Neural cell (in vitro differentiated cells): ENCODE results near the gene GCNT4. TPM values are rescaled to one million over a fixed set of nuclear protein-coding genes. Genes with fewer than 3 reads are reported as not detected.

ENCODE experiments used
- H2AFZ ChIP-seq: fragments of 200-600, 300-800 bp; sonication (generic), shearing (Covaris generic); 2 replicates; pipeline ENCODE4 v1.6.0; 2014; ENCODE audit warnings: low read depth, mild to moderate bottlenecking, antibody characterized with exemption, low read length, moderate library complexity
- H3F3A ChIP-seq: fragments of 200-600 bp; shearing (Covaris generic); 2 replicates; pipeline ENCODE4 v1.6.1; 2016; ENCODE audit warnings: mild to moderate bottlenecking, moderate library complexity, mixed read lengths, antibody characterized with exemption, low read length; ENCODE audit not compliant: insufficient read depth, poor library complexity, severe bottlenecking
- H3K27ac ChIP-seq: fragments of 200-600, 300-800 bp; sonication (generic), shearing (Covaris generic); 2 replicates; pipeline ENCODE4 v1.5.1; 2014; ENCODE audit warnings: mild to moderate bottlenecking, low read length, moderate library complexity
- H3K27me3 ChIP-seq: fragments of 300-800, 200-600 bp; sonication (generic), shearing (Covaris generic); 2 replicates; pipeline ENCODE4 v1.6.0; 2014; ENCODE audit warnings: mild to moderate bottlenecking, low read depth, low read length, moderate library complexity; ENCODE audit not compliant: insufficient read depth
- H3K36me3 ChIP-seq: fragments of 300-800, 200-600 bp; sonication (generic), shearing (Covaris generic); 2 replicates; pipeline ENCODE4 v1.5.1; 2014; ENCODE audit warnings: mild to moderate bottlenecking, antibody characterized with exemption, low read length, moderate library complexity; ENCODE audit not compliant: insufficient read depth
- H3K4me2 ChIP-seq: fragments of 300-800, 200-600 bp; sonication (generic), shearing (Covaris generic); 2 replicates; pipeline ENCODE4 v1.6.0; 2014; ENCODE audit warnings: mild to moderate bottlenecking, low read length
- H3K4me3 ChIP-seq: fragments of 300-800, 200-600 bp; sonication (generic), shearing (Covaris generic); 2 replicates; pipeline ENCODE4 v1.5.1; 2014; ENCODE audit warnings: mild to moderate bottlenecking, low read length, moderate library complexity
- H3K79me2 ChIP-seq: fragments of 200-600 bp; shearing (Covaris generic); replicated peaks from 2 replicates; pipeline ENCODE4 v1.6.0; 2014; ENCODE audit warnings: mild to moderate bottlenecking, low read length, moderate library complexity; ENCODE audit not compliant: insufficient read depth
- H3K9ac ChIP-seq: fragments of 300-800, 200-600 bp; sonication (generic), shearing (Covaris generic); 2 replicates; pipeline ENCODE4 v1.6.1; 2016; ENCODE audit warnings: mild to moderate bottlenecking, low read length, mixed read lengths
- H3K9me2 ChIP-seq: fragments of 200-600 bp; shearing (Covaris generic); 2 replicates; pipeline ENCODE4 v1.6.1; 2016; ENCODE audit warnings: mild to moderate bottlenecking, low read length, mixed read lengths; ENCODE audit not compliant: insufficient read depth
- H3K9me3 ChIP-seq: fragments of 200-600, 300-800 bp; sonication (generic), shearing (Covaris generic); 2 replicates; pipeline ENCODE4 v1.6.1; 2016; ENCODE audit warnings: mild to moderate bottlenecking, mixed run types, low read length, moderate library complexity, mixed read lengths
- H4K20me1 ChIP-seq: fragments of 200-600 bp; shearing (Covaris generic); 2 replicates; pipeline ENCODE4 v1.6.1; 2016; ENCODE audit warnings: mild to moderate bottlenecking, mixed run types; ENCODE audit not compliant: insufficient read depth
- CTCF ChIP-seq: fragments of 450-650 bp; IDR thresholded peaks from 2 replicates; pipeline ENCODE4 v1.5.1; 2014; ENCODE audit warnings: antibody characterized with exemption, mild to moderate bottlenecking, moderate library complexity; ENCODE audit not compliant: poor library complexity, severe bottlenecking
- EP300 ChIP-seq: fragments of 450-650 bp; conservative IDR thresholded peaks from 2 replicates; pipeline ENCODE4 v1.6.1; 2014; ENCODE audit warnings: antibody characterized with exemption, mild to moderate bottlenecking, moderate library complexity; ENCODE audit not compliant: poor library complexity, severe bottlenecking
- EZH2 ChIP-seq: fragments of 200-600, 300-800 bp; shearing (Covaris generic), sonication (generic); IDR thresholded peaks from 2 replicates; pipeline ENCODE4 v1.6.1; 2014; ENCODE audit warnings: antibody characterized with exemption, low read length, borderline replicate concordance, mild to moderate bottlenecking; ENCODE audit not compliant: insufficient read depth, poor library complexity, severe bottlenecking
- MXI1 ChIP-seq: fragments of 450-650 bp; conservative IDR thresholded peaks from 2 replicates; pipeline ENCODE4 v1.6.1; 2014; ENCODE audit warnings: antibody characterized with exemption, mild to moderate bottlenecking; ENCODE audit not compliant: poor library complexity, severe bottlenecking
- POLR2AphosphoS5 ChIP-seq: IDR thresholded peaks from 2 replicates; pipeline ENCODE4 v1.6.1; 2012
- RAD21 ChIP-seq: fragments of 450-650 bp; conservative IDR thresholded peaks from 2 replicates; pipeline ENCODE4 v1.6.1; 2014; ENCODE audit warnings: antibody characterized with exemption, mild to moderate bottlenecking, moderate library complexity
- REST ChIP-seq: IDR thresholded peaks from 2 replicates; pipeline ENCODE4 v1.6.1; 2012; ENCODE audit warnings: borderline replicate concordance
- SMC3 ChIP-seq: fragments of 450-650 bp; conservative IDR thresholded peaks from 2 replicates; pipeline ENCODE4 v1.6.1; 2014; ENCODE audit warnings: antibody characterized with exemption, mild to moderate bottlenecking, moderate library complexity; ENCODE audit not compliant: poor library complexity
- TAF1 ChIP-seq: IDR thresholded peaks from 2 replicates; pipeline ENCODE4 v1.6.1; 2012; ENCODE audit warnings: low read depth
- polyA plus RNA-seq: library from polyadenylated mRNA; depleted of rRNA; stranded (reverse); fragments of >200 nt; gene quantifications from 2 replicates; pipeline ENCODE4 v1.2.3, GENCODE V29; 2014

GCNT4 gene
- polyA plus RNA-seq, 1 donor from 2014 or later: not detected

GRCh38 chr5:75031366-75031765, 21.0 kb downstream of the GCNT4 start:
- H3K9me2 ChIP-seq: no peaks in the 10 kb centered on the region
- H3K79me2 ChIP-seq: no peaks in the 10 kb centered on the region
- H3K36me3 ChIP-seq: no peaks in the 10 kb centered on the region
- no peaks in the 10 kb centered on the region for H3F3A ChIP-seq
- no peak overlapping the region for H3K4me2 ChIP-seq
- no peak overlapping the region for H3K4me3 ChIP-seq
- no peaks in the 10 kb centered on the region for H3K27me3 ChIP-seq
- H3K27ac ChIP-seq: no peak overlapping the region
- no peak overlapping the region for H2AFZ ChIP-seq
- no peaks in the 10 kb centered on the region for H3K9me3 ChIP-seq
- no peak overlapping the region for H3K9ac ChIP-seq
- TF ChIP-seq REST (no peak), SMC3 (no peak), TAF1 (no peak), POLR2AphosphoS5 (no peak), CTCF (no peak), MXI1 (no peak), EP300 (no peak), RAD21 (no peak), EZH2 (no peak)
- H4K20me1 ChIP-seq: no peaks in the 10 kb centered on the region

- no peak overlapping the region for H3K4me2 ChIP-seq
- no peak overlapping the region for H3K27ac ChIP-seq
- H3K36me3 ChIP-seq: no peaks in the 10 kb centered on the region
- H4K20me1 ChIP-seq: no peaks in the 10 kb centered on the region
- TF ChIP-seq CTCF: no peak
- no peaks in the 10 kb centered on the region for H3K79me2 ChIP-seq
- H3K9me3 ChIP-seq: no peaks in the 10 kb centered on the region
- H3K9ac ChIP-seq: no peak overlapping the region
- no peak overlapping the region for H3K4me3 ChIP-seq
- H2AFZ ChIP-seq: no peak overlapping the region
- no peaks in the 10 kb centered on the region for H3K27me3 ChIP-seq
- no peaks in the 10 kb centered on the region for H3K9me2 ChIP-seq
- H3F3A ChIP-seq: no peaks in the 10 kb centered on the region
Measured at GRCh38 chr5:75028090-75028489, 24.3 kb downstream of the GCNT4 start.
